Measurements from ENCODE around the gene SLC39A11. TPM values are rescaled to one million over a fixed set of nuclear protein-coding genes. Genes with fewer than 3 reads are reported as not detected.

The SLC39A11 gene
- total RNA-seq, 1 experiment from 2014 or later = 15.2 TPM

GRCh38 chr17:73118139-73118538 is 25.7 kb upstream of the SLC39A11 start:
- Histone ChIP-seq H3K27me3 (ENCODE audit: insufficient read depth, low read length) (no peaks in the 10 kb centered on the region), H2AFZ (ENCODE audit: low read length) (no peak overlapping the region), H2BK12ac (ENCODE audit: insufficient read length, low read depth, low read length) (no peak overlapping the region), H3K23ac (ENCODE audit: insufficient read length, low read depth, low read length) (no peak overlapping the region), H2BK5ac (ENCODE audit: insufficient read length, low read length) (no peak overlapping the region), H3K14ac (ENCODE audit: insufficient read depth, low read length) (no peak overlapping the region), H3K9ac (ENCODE audit: extremely low read depth, insufficient read length, low read length) (no peak overlapping the region), H4K20me1 (ENCODE audit: control insufficient read depth, insufficient read depth, insufficient read length) (no peaks in the 10 kb centered on the region), H3K23me2 (ENCODE audit: insufficient read length, low read depth, low read length, poor library complexity, severe bottlenecking) (no peaks in the 10 kb centered on the region), H4K91ac (ENCODE audit: insufficient read length, low read depth, low read length) (no peak overlapping the region), H3K4ac (ENCODE audit: low read depth, low read length) (no peak overlapping the region), H3K27ac (ENCODE audit: insufficient read length, low read depth, low read length) (no peak overlapping the region), H3K56ac (ENCODE audit: insufficient read length, low read depth, low read length) (no peak overlapping the region), H3T11ph (ENCODE audit: low read length) (no peak overlapping the region), H2AK5ac (ENCODE audit: insufficient read length, low read length) (no peak overlapping the region), H4K5ac (ENCODE audit: insufficient read length, low read depth, low read length) (no peak overlapping the region), H3K18ac (ENCODE audit: insufficient read length, low read depth, low read length) (no peak overlapping the region), H3K4me2 (ENCODE audit: insufficient read depth, insufficient read length, low read length) (no peak overlapping the region), H4K8ac (replicated peaks; ENCODE audit: insufficient read length, low read depth, low read length) (no peak overlapping the region), H3K4me1 (ENCODE audit: insufficient read depth, low read length) (no peaks in the 10 kb centered on the region), H2BK15ac (ENCODE audit: low read depth, low read length) (no peak overlapping the region), H3K79me1 (ENCODE audit: insufficient read depth, low read depth, low read length, poor library complexity, severe bottlenecking) (no peaks in the 10 kb centered on the region), H3K9me3 (ENCODE audit: control insufficient read depth, low read depth, low read length) (no peaks in the 10 kb centered on the region), H2BK20ac (ENCODE audit: low read depth, low read length, poor library complexity, severe bottlenecking) (no peak overlapping the region), H3K79me2 (ENCODE audit: insufficient read depth, low read length) (no peaks in the 10 kb centered on the region), H2BK120ac (ENCODE audit: low read depth, low read length, poor library complexity, severe bottlenecking) (no peak overlapping the region)
- no peaks in the 10 kb centered on the region; a peak in 1 of 5 replicates for H3K9me3 Mint-ChIP-seq
- no peaks in the 10 kb centered on the region; a peak in 1 of 7 replicates for H3K36me3 Mint-ChIP-seq (ENCODE audit: insufficient read depth in 1 of 3, low read depth in 3 of 3)
- H3K4me3 Mint-ChIP-seq = no peak overlapping the region
- TF ChIP-seq CTCF (conservative IDR thresholded peaks at IDR 0.05) = no peak
- no peak for DNase-seq
- H3K27ac Mint-ChIP-seq = no peak overlapping the region
- WGBS (ENCODE audit: extremely low coverage, insufficient read length, low lambda C conversion rate) = no CpG with 5 or more reads among the region's 4 CpGs
- no peaks in the 10 kb centered on the region; the same call in 1 of the 2 replicates for H3K27me3 Mint-ChIP-seq (ENCODE audit: low read depth)
- peaks cover 9 to 14% of the 10 kb centered on the region in 2 experiments; a peak in 3 of 4 replicates for H3K4me1 Mint-ChIP-seq
